ENCODE data around the gene NIM1K.
"Not testable (repeated sequence)": the region's sequence is repeated elsewhere in the genome, so short reads cannot be mapped to it uniquely, and the experiment has no call there.

The NIM1K gene

GRCh38 chr5:43171926-43172325, 20.1 kb upstream of the NIM1K start:
- no peak for TF ChIP-seq CTCF (IDR thresholded peaks at IDR 0.05; ENCODE audit: low read depth, low read length, missing control alignments)
- DNase-seq, result no peak
- Histone ChIP-seq H3K36me3 (replicated peaks) (peaks cover 20% of the 10 kb centered on the region), H3K4me3 (ENCODE audit: low read depth, low read length) (no peak overlapping the region), H3K27me3 (replicated peaks) (no peaks in the 10 kb centered on the region), H3K27ac (no peak overlapping the region)
- in situ Hi-C loops (cut with HindIII; ENCODE audit: low pct_ligation_motif_present, low sequenced_read_pairs), result no loop called here

GRCh38 chr5:43172779-43173178, 19.2 kb upstream of the NIM1K start:
- in situ Hi-C loops (cut with HindIII; ENCODE audit: low pct_ligation_motif_present, low sequenced_read_pairs), result no loop called here
- Histone ChIP-seq H3K4me3 (ENCODE audit: low read depth, low read length) (no peak overlapping the region), H3K27ac (no peak overlapping the region), H3K36me3 (replicated peaks) (peaks cover 16% of the 10 kb centered on the region), H3K27me3 (replicated peaks) (no peaks in the 10 kb centered on the region)
- no peak for TF ChIP-seq CTCF (IDR thresholded peaks at IDR 0.05; ENCODE audit: low read depth, low read length, missing control alignments)
- no peak for DNase-seq

- in situ Hi-C loops (cut with HindIII; ENCODE audit: low pct_ligation_motif_present, low sequenced_read_pairs), result no loop called here
- no peaks in the 10 kb centered on the region for H3K27me3 ChIP-seq (replicated peaks)
- no peak for TF ChIP-seq CTCF (IDR thresholded peaks at IDR 0.05; ENCODE audit: low read depth, low read length, missing control alignments)
- no peak overlapping the region for H3K4me3 ChIP-seq (ENCODE audit: low read depth, low read length)
- no peak for DNase-seq
- H3K36me3 ChIP-seq (replicated peaks), result peaks cover 14% of the 10 kb centered on the region
- no peak overlapping the region for H3K27ac ChIP-seq
Observed at GRCh38 chr5:43174586-43174985, 17.4 kb upstream of the NIM1K start.

- in situ Hi-C loops (cut with HindIII; ENCODE audit: low pct_ligation_motif_present, low sequenced_read_pairs), result no loop called here
- Histone ChIP-seq H3K27ac (no peak overlapping the region), H3K4me3 (ENCODE audit: low read depth, low read length) (no peak overlapping the region), H3K27me3 (replicated peaks) (no peaks in the 10 kb centered on the region), H3K36me3 (replicated peaks) (peaks cover 3% of the 10 kb centered on the region)
- TF ChIP-seq CTCF (IDR thresholded peaks at IDR 0.05; ENCODE audit: low read depth, low read length, missing control alignments), result no peak
- no peak for DNase-seq
Observed at GRCh38 chr5:43179836-43180235, 12.2 kb upstream of the NIM1K start.

GRCh38 chr5:43182421-43182820, 9.6 kb upstream of the NIM1K start:
- DNase-seq, result no peak
- in situ Hi-C loops (cut with HindIII; ENCODE audit: low pct_ligation_motif_present, low sequenced_read_pairs), result no loop called here
- no peaks in the 10 kb centered on the region for H3K36me3 ChIP-seq (replicated peaks)
- H3K27me3 ChIP-seq (replicated peaks), result no peaks in the 10 kb centered on the region
- TF ChIP-seq CTCF (IDR thresholded peaks at IDR 0.05; ENCODE audit: low read depth, low read length, missing control alignments), result no peak
- H3K27ac ChIP-seq, result no peak overlapping the region
- no peak overlapping the region for H3K4me3 ChIP-seq (ENCODE audit: low read depth, low read length)

GRCh38 chr5:43183101-43183500, 8.9 kb upstream of the NIM1K start:
- in situ Hi-C loops (cut with HindIII; ENCODE audit: low pct_ligation_motif_present, low sequenced_read_pairs), result not testable (repeated sequence)

More at GRCh38 chr5:43183101-43183500, 8.9 kb upstream of the NIM1K start:
- H3K4me3 ChIP-seq (ENCODE audit: low read depth, low read length); H3K36me3 ChIP-seq (replicated peaks); H3K27me3 ChIP-seq (replicated peaks); H3K27ac ChIP-seq; DNase-seq: not testable (repeated sequence)
